Fibroblast of lung (primary cell): ENCODE results near the gene SULT1A1. TPM values are rescaled to one million over a fixed set of nuclear protein-coding genes. Genes with fewer than 3 reads are reported as not detected.

ENCODE experiments used
- DNase-seq, 2 donors: peaks; one replicate each; pipeline versions ENCODE4 v3.0.0 to v3.0.0-alpha.2; 2010; ENCODE audit warnings: low read depth in 2 of 2
- H2AFZ ChIP-seq: 2 replicates; pipeline ENCODE4 v1.5.1; 2012; ENCODE audit warnings: low read length, control low read depth, inconsistent platforms
- H3K27ac ChIP-seq: 2 replicates; pipeline ENCODE4 v1.5.1; 2011; ENCODE audit warnings: low read length, control low read depth; ENCODE audit not compliant: insufficient read depth
- H3K27me3 ChIP-seq: 2 replicates; pipeline ENCODE4 v1.5.1; 2011; ENCODE audit warnings: mild to moderate bottlenecking, low read length; ENCODE audit not compliant: control insufficient read depth, insufficient read depth
- H3K36me3 ChIP-seq: 2 replicates; pipeline ENCODE4 v1.5.1; 2011; ENCODE audit warnings: low read length; ENCODE audit not compliant: control insufficient read depth, insufficient read depth
- H3K4me1 ChIP-seq: 2 replicates; pipeline ENCODE4 v1.5.1; 2011; ENCODE audit warnings: low read length; ENCODE audit not compliant: control insufficient read depth, insufficient read depth; ENCODE audit errors: extremely low read depth
- H3K4me2 ChIP-seq: 2 replicates; pipeline ENCODE4 v1.5.1; 2011; ENCODE audit warnings: low read length, control low read depth; ENCODE audit not compliant: insufficient read depth; ENCODE audit errors: extremely low read depth
- H3K4me3 ChIP-seq, 4 experiments: fragments of 200-600 bp in 1 of 4; sonication (generic) in 1 of 4; replicated peaks in 1 of 4; 2 replicates each; pipeline ENCODE4 v1.5.1; 2011 to 2016; ENCODE audit warnings: low read length in 4 of 4, low read depth in 3 of 4, mild to moderate bottlenecking in 3 of 4, control low read depth in 2 of 4, inconsistent platforms in 1 of 4, mixed read lengths in 1 of 4; ENCODE audit not compliant: insufficient read depth in 1 of 4; ENCODE audit errors: control extremely low read depth in 1 of 4
- H3K79me2 ChIP-seq: 2 replicates; pipeline ENCODE4 v1.5.1; 2012; ENCODE audit warnings: mild to moderate bottlenecking, low read length, inconsistent platforms; ENCODE audit not compliant: control insufficient read depth, insufficient read depth
- H3K9ac ChIP-seq: 2 replicates; pipeline ENCODE4 v1.5.1; 2011; ENCODE audit warnings: mild to moderate bottlenecking, low read length, control low read depth; ENCODE audit not compliant: insufficient read depth
- H3K9me3 ChIP-seq: 2 replicates; pipeline ENCODE4 v1.5.1; 2012; ENCODE audit warnings: low read depth, low read length; ENCODE audit not compliant: control insufficient read depth, insufficient read depth
- H4K20me1 ChIP-seq: 2 replicates; pipeline ENCODE4 v1.5.1; 2011; ENCODE audit warnings: low read length; ENCODE audit not compliant: control insufficient read depth, insufficient read depth; ENCODE audit errors: extremely low read depth
- CTCF ChIP-seq, 2 donors: IDR thresholded peaks in 1 of 2; conservative IDR thresholded peaks in 1 of 2; 1 replicate in 1 of 2; 2 replicates in 1 of 2; pipeline ENCODE4 v1.5.1; 2011 to 2012; ENCODE audit warnings: low read length in 2 of 2, control low read depth in 1 of 2, inconsistent platforms in 1 of 2, low read depth in 1 of 2, mild to moderate bottlenecking in 1 of 2
- EZH2 ChIP-seq: IDR thresholded peaks from 2 replicates; pipeline ENCODE4 v1.5.1; 2012; ENCODE audit warnings: low read length, control low read depth, mild to moderate bottlenecking; ENCODE audit errors: missing control alignments
- polyA plus RNA-seq, 2 donors: library from polyadenylated mRNA; depleted of rRNA in 1 of 2; stranded (reverse) in 1 of 2; unstranded in 1 of 2; fragments of >200 nt; gene quantifications; 2 replicates each; pipeline ENCODE4 v1.2.1, GENCODE V29; 2011 to 2012; ENCODE audit warnings: missing spikeins in 1 of 2
- total RNA-seq: library from RNA; depleted of rRNA; stranded (reverse); fragments of >200 nt; gene quantifications from 2 replicates; pipeline ENCODE4 v1.2.1, GENCODE V29; 2014

The SULT1A1 gene
- total and polyA plus RNA-seq, 2 donors (not counting 1 experiment from before 2014, with no cell fraction given): 1.3 to 1.7 TPM

DNA sequence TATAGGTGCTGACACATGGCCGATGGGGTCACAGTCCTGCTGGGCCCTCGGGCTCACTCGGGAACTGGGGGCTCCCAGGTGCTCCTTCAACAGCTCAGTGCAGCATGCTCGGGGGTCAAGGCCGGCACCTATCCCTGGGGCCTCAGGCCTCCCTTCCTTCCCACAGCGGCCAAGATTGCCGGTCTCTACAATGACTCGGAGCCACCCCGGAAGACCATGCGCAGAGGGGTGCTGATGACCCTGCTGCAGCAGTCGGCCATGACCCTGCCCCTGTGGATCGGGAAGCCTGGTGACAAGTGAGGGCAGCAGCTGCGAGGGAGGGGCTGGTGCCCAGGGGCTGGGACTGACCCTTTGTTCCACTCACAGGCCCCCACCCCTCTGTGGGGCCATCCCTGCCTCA, 19.9 kb downstream of the SULT1A1 start:
- Histone ChIP-seq H3K79me2 (no peaks in the 10 kb centered on the region), H3K27ac (no peak overlapping the region), H2AFZ (no peak overlapping the region), H3K4me1 (no peaks in the 10 kb centered on the region), H3K9me3 (no peaks in the 10 kb centered on the region), H3K36me3 (no peaks in the 10 kb centered on the region), H3K4me2 (no peak overlapping the region), H3K4me3 (no peak overlapping the region), H4K20me1 (no peaks in the 10 kb centered on the region), H3K27me3 (no peaks in the 10 kb centered on the region), H3K9ac (no peak overlapping the region)
- DNase-seq: no peak
- no peak for TF ChIP-seq CTCF (conservative IDR thresholded peaks at IDR 0.05 in 1 of 2, IDR thresholded peaks at IDR 0.05 in 1 of 2; ENCODE audit: low read depth in 1 of 2, low read length in 2 of 2)
- TF ChIP-seq EZH2: no peak

GRCh38 chr16:28589069-28589468, 20.8 kb downstream of the SULT1A1 start:
- Histone ChIP-seq H3K9ac (no peak overlapping the region), H3K4me3 (no peak overlapping the region), H3K27ac (no peak overlapping the region), H3K4me2 (no peak overlapping the region), H3K79me2 (no peaks in the 10 kb centered on the region), H3K9me3 (no peaks in the 10 kb centered on the region), H4K20me1 (no peaks in the 10 kb centered on the region), H2AFZ (no peak overlapping the region), H3K36me3 (no peaks in the 10 kb centered on the region), H3K4me1 (no peaks in the 10 kb centered on the region), H3K27me3 (no peaks in the 10 kb centered on the region)
- no peak for TF ChIP-seq EZH2
- TF ChIP-seq CTCF (conservative IDR thresholded peaks at IDR 0.05 in 1 of 2, IDR thresholded peaks at IDR 0.05 in 1 of 2; ENCODE audit: low read depth in 1 of 2, low read length in 2 of 2): no peak
- DNase-seq: no peak

GRCh38 chr16:28587386-28587785, 22.5 kb downstream of the SULT1A1 start:
- no peak overlapping the region for H3K4me3 ChIP-seq
- H3K4me2 ChIP-seq: no peak overlapping the region
- H2AFZ ChIP-seq: no peak overlapping the region
- no peaks in the 10 kb centered on the region for H3K9me3 ChIP-seq
- H3K36me3 ChIP-seq: no peaks in the 10 kb centered on the region
- no peak overlapping the region for H3K27ac ChIP-seq
- DNase-seq: no peak
- no peak for TF ChIP-seq CTCF (conservative IDR thresholded peaks at IDR 0.05 in 1 of 2, IDR thresholded peaks at IDR 0.05 in 1 of 2; ENCODE audit: low read depth in 1 of 2, low read length in 2 of 2)
- TF ChIP-seq EZH2: no peak
- no peaks in the 10 kb centered on the region for H3K27me3 ChIP-seq
- no peaks in the 10 kb centered on the region for H3K4me1 ChIP-seq
- no peak overlapping the region for H3K9ac ChIP-seq
- no peaks in the 10 kb centered on the region for H3K79me2 ChIP-seq
- H4K20me1 ChIP-seq: no peaks in the 10 kb centered on the region
